SK-N-MC (cell line): ENCODE measurements around the gene ZNF747.

Source experiments
- DNase-seq: peaks from one replicate; pipeline ENCODE4 v3.0.0-alpha.2; 2011; ENCODE audit warnings: low read depth, low spot score
- H3K27ac ChIP-seq: fragments of 200-600 bp; sonication (generic); 2 replicates; pipeline ENCODE4 v1.5.1; 2016; ENCODE audit warnings: mixed run types
- H3K36me3 ChIP-seq: fragments of 200-600 bp; sonication (generic); 2 replicates; pipeline ENCODE4 v1.6.1; 2017; ENCODE audit warnings: antibody characterized with exemption, low read length, mixed read lengths; ENCODE audit not compliant: insufficient read depth
- H3K4me3 ChIP-seq: fragments of 200-600 bp; sonication (generic); 2 replicates; pipeline ENCODE4 v1.5.1; 2016
- H3K9ac ChIP-seq: fragments of 200-600 bp; sonication (generic); 2 replicates; pipeline ENCODE4 v1.8.0; 2017; ENCODE audit warnings: mixed run types, mixed read lengths; ENCODE audit not compliant: insufficient read length
- H3K9me3 ChIP-seq: fragments of 200-600 bp; sonication (generic); 2 replicates; pipeline ENCODE4 v1.6.1; 2017; ENCODE audit warnings: low read depth, mild to moderate bottlenecking, antibody characterized with exemption, low read length, moderate library complexity, mixed read lengths
- EZH2 ChIP-seq: fragments of 200-600 bp; sonication (generic); IDR thresholded peaks from one replicate; pipeline ENCODE4 v1.6.1; 2017; ENCODE audit warnings: antibody characterized with exemption
- FOXP2 ChIP-seq: optimal IDR thresholded peaks from 2 replicates; pipeline ENCODE3; 2011; ENCODE audit warnings: mild to moderate bottlenecking, moderate library complexity; ENCODE audit not compliant: insufficient read depth; ENCODE audit errors: extremely low read length, control extremely low read depth
- POLR2AphosphoS5 ChIP-seq: IDR thresholded peaks from 2 replicates; pipeline ENCODE4 v1.6.1; 2012; ENCODE audit warnings: mild to moderate bottlenecking, low read depth, low read length, borderline replicate concordance

The ZNF747 gene

DNA sequence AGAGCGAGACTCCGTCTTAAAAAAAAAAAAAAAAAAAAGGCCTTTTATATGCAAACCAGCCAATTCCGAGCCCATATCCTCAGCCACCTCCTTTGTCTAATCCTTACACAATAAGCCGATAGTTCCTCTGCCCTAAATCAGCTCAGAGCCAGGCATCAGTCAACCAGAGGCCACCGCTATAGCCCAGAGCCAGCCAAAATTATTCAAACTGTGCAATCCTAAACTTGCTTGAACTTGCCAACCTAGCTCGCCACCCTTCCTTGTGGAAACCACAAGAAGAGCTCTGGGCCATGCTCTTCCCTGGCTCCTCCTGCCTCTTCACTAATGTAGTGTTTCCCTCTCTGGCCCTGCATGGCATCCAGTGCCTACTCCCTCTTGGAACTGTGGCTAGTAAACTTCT, 44.4 kb downstream of the ZNF747 start:
- no peak for DNase-seq
- TF ChIP-seq FOXP2 (no peak), POLR2AphosphoS5 (no peak), EZH2 (no peak)
- Histone ChIP-seq H3K9ac (no peak overlapping the region), H3K27ac (no peak overlapping the region), H3K9me3 (no peaks in the 10 kb centered on the region), H3K4me3 (no peak overlapping the region), H3K36me3 (no peaks in the 10 kb centered on the region)

DNA sequence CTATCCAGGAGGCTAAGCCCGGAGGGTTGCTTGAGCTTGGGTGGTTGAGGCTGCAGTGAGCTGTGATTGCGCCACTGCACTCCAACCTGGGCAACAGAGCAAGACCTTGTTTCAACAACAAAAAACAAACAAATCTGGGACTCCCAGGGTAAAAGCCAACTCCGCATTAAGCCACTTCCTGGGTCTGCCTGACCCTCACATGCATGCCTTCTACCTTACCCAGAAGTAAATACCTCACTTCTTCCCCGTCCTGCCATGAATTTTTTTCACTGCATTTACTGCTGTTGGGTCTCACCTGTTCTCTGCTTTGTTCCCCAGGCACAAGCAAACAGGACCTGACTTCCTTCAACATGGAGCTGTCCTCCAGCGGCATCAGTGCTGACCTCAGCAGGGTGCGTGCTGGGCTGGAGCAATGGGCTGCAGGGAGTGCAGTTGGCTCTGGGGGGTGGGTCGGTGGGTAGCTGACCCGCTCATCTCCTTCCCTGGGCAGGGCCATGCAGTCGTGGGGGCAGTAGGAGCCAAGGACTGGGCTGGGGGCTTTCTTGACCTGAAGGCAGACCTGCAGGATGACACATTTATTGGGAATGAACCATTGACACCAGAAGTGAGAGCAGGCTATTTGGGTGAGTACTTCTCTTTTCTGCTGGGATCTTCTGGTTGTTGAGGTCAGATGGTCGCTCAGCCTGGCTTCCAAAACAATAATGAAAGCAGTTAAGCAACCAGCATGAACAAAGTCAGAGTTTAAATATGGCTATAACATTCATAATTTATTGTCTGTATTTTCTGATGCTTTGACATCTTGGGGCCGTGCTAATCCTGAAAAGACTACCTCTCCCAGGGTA, 45.7 kb downstream of the ZNF747 start:
- no peaks in the 10 kb centered on the region for H3K9me3 ChIP-seq
- no peak overlapping the region for H3K4me3 ChIP-seq
- no peak for DNase-seq
- H3K27ac ChIP-seq, result no peak overlapping the region
- TF ChIP-seq FOXP2 (no peak), EZH2 (no peak), POLR2AphosphoS5 (no peak)
- no peaks in the 10 kb centered on the region for H3K36me3 ChIP-seq
- no peak overlapping the region for H3K9ac ChIP-seq

DNA sequence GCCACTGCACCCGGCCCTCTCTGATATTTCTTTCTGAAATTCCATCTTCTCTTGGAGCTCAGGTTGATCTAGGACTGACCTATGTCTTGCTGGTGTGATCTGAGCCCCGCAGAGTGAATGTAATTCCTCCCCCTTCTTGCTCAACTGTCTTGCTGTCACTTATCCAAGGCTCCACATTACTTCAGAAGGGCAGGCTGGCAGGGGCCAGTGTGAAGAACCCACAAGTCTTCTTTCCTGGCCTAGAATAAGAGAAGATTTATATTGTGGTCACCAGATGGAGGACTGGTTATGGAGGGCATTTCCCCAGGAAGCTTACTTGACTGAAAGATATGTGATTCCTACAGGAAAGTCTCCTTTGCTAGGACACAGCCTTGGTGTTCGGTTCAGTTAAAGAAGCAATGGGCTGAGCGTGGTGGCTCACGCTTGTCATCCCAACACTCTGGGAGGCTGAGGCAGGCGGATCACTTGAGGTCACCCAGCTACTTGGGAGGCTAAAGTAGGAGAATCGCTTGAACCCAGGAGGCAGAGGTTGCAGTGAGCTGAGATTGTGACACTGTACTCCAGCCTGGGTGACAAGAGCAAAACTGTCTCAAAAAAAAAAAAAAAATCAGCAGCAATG, 48.7 kb downstream of the ZNF747 start:
- no peak for DNase-seq
- Histone ChIP-seq H3K27ac (no peak overlapping the region), H3K36me3 (no peaks in the 10 kb centered on the region), H3K9me3 (no peaks in the 10 kb centered on the region), H3K4me3 (no peak overlapping the region), H3K9ac (no peak overlapping the region)
- TF ChIP-seq POLR2AphosphoS5 (no peak), EZH2 (no peak), FOXP2 (no peak)

DNA sequence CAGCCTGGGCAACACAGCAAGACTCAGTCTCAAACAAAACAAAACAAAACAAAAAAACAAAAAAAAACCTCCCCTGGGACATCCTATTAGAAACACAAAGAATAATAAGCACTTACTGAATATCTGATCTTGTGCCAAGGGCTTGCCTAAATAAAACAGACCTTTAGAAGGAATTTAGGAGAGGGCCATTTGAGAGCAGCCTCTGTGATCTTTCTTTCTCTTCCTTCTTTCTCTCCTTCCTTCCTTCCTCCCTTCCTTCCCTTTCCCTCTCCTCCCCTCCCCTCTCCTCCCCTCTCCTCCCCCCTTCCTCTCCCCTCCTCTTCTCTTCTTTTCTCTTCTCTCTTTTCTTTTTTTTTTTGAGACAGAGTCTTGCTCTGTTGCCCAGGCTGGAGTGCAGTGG, 49.8 kb downstream of the ZNF747 start:
- Histone ChIP-seq H3K36me3 (no peaks in the 10 kb centered on the region), H3K27ac (no peak overlapping the region)
- no peak for TF ChIP-seq EZH2
- TF ChIP-seq FOXP2, result no peak
- TF ChIP-seq POLR2AphosphoS5, result no peak

DNA sequence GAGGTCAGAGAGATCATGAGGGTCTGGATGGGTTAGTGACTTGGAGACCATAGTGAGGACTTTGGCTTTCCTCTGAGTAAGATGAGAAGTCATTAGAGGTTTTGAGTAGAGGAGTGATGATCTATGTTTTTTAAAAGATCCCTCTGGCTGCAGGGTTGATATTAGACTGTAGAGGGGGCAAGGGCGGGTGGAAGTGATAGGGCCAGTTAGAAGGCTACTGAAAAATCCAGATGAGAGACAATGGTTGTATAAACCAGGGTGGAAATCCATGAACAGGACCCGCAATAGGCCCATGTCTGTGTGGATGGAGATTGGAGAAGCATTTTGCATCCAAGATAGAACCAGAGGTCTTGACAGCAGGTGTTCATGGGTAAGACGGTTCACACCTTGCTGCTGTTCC, 52.3 kb downstream of the ZNF747 start:
- TF ChIP-seq FOXP2 (no peak), EZH2 (no peak), POLR2AphosphoS5 (no peak)
- no peak for DNase-seq

More for the DNA sequence above, 49.8 kb downstream of the ZNF747 start:
- no peaks in the 10 kb centered on the region for H3K9me3 ChIP-seq
- no peak for DNase-seq
- no peak overlapping the region for H3K4me3 ChIP-seq
- no peak overlapping the region for H3K9ac ChIP-seq

DNA sequence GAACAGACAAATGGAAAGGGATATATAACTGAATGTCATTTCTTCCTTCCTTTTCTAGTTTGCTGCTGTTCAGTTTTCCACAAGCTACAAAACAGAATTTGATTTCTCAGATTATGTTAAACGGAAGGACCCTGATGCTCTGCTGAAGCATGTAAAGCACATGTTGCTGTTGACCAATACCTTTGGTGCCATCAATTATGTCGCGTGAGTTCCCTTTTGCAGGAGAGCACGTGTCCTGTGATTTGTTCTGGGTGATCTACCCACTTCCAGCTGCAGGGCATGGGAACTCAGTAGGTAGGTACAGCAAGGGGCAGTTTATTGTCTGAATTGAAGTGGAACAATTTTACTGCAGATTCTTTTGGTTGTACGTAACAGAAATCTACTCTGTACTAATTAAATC, 53.3 kb downstream of the ZNF747 start:
- TF ChIP-seq EZH2, result no peak
- no peak for TF ChIP-seq FOXP2
- TF ChIP-seq POLR2AphosphoS5, result no peak
- Histone ChIP-seq H3K27ac (no peak overlapping the region), H3K4me3 (no peak overlapping the region), H3K9me3 (no peaks in the 10 kb centered on the region), H3K36me3 (no peaks in the 10 kb centered on the region), H3K9ac (no peak overlapping the region)
- DNase-seq, result no peak

More for the DNA sequence above, 52.3 kb downstream of the ZNF747 start:
- Histone ChIP-seq H3K36me3 (no peaks in the 10 kb centered on the region), H3K9me3 (no peaks in the 10 kb centered on the region), H3K27ac (no peak overlapping the region), H3K9ac (no peak overlapping the region), H3K4me3 (no peak overlapping the region)
